NCI-H1436 treated with DMSO at 0.1 percent for 48 hours (cell line): ENCODE results near the gene ORAI2.
"Not testable (repeated sequence)": the region's sequence is repeated elsewhere in the genome, so short reads cannot be mapped to it uniquely, and the experiment has no call there.

ENCODE experiments used
- DNase-seq: peaks from one replicate; lab custom pipeline; 2025; lab: John Stamatoyannopoulos, UW

Gene ORAI2

GRCh38 chr7:102469972-102470825, 36.8 kb downstream of the ORAI2 start:
- no peak for DNase-seq

- DNase-seq = no peak
Observed at GRCh38 chr7:102471791-102472125, 38.4 kb downstream of the ORAI2 start.

- no peak for DNase-seq
Observed at GRCh38 chr7:102472126-102473041, 39.0 kb downstream of the ORAI2 start.

DNA sequence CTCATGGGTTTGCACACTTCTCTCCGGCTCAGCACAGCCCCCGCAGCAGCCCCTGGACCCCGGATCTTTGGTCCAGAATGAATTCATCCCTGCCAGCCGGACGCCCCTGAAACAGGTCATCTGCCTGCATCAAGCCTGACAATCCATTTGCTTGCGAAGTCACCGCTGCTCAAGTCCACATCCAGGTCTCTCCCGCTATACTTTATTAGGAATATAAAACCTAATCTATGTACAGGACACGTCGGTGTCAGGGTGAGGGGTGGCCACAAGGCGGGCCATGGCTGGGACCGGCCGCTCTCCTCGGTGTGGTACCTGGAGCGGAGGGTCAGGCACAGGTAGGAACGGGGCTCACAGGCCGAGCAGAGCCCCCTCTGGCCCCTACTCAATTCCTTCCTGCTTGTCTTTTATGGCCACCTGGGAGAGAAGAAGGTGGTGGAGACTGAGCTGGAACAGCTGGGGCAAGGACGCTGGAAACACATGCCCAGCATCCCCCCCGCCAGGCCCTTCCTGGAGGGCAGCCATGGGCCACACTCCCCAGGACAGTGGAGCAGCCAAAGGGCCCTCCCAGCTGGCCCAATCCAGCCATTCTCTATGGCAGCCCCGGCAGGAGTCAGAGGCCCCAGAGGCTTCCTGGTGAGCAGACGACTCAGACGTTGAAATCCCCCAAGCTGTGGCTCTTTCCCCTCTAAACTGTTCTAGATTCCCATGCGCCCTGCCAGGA, 40.1 kb downstream of the ORAI2 start:
- no peak for DNase-seq

DNA sequence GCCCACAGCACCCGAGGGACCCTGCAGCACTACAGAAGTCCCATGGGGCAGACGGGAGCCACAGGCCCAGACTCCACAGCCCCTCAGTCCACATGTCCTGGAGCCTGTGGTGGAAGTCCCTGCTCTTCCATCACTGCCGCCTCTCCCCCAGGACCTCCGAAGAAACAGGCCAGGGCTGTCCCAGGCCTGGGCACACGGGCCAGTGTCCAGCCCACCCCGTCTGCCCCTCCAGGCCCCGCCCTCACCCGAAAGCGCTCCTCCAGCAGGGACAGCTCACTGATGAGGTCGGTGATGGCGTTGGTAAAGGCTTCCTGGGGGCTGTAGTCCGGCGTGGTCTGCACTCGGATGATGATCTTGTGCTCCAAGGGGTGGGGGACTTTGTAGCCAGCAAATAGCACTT, 40.7 kb downstream of the ORAI2 start:
- not testable (repeated sequence) for DNase-seq

GRCh38 chr7:102474736-102475435, 41.5 kb downstream of the ORAI2 start:
- not testable (repeated sequence) for DNase-seq

- not testable (repeated sequence) for DNase-seq
Observed at GRCh38 chr7:102478314-102479208, 45.2 kb downstream of the ORAI2 start, which contains the start of gene POLR2J. POLR2J (minus strand) TSS chr7:102478922; CDS start chr7:102478860, 62 bp downstream.

DNA sequence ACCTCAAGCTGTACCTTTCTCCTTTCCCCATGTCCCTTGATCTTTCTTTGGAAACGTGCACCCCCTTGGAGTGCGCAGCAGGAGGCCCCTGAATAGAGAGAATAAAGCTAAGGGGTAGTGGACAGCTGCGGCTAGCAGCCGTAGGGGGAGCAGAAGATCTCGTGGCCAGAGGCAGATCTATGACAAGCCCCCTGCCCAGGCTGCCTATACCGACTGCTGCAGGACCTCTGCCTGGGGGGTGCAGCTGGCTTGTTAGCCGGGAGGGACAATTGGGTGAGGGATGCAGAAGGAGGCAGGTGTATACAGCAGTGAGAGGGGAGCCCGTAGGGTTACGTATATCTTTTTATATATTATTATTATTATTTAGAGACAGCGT, 45.8 kb downstream of the ORAI2 start:
- DNase-seq = not testable (repeated sequence)

DNA sequence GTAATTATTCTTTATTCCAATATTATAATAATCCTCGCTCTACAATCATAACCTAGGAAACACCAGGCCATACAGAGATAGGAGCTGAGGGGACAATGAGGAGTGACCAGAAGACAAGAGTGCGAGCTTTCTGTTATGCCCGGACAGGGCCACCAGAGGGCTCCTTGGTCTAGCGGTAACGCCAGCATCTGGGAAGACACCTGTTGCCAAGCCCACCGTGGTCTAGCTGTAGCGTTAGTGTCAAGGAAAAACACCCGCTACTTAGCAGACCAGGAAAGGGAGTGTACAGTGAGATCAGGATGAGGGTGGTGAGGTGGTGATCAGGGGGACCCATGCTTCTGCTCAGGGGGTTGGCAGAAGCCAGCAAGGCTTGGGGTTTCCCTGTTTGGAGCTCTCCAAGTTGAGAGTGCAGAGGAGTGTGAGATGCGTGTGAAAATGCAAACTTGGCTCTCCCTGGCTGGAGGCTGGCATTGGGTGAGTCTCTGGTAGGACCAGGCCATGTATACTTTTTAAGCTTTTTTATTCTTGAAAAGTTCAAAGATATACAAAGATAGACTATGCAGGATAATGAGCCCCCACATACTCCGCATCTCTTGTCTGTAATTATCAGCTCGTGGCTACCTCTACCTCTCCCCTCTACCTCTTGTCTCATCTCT, 46.7 kb downstream of the ORAI2 start:
- DNase-seq = not testable (repeated sequence)

DNA sequence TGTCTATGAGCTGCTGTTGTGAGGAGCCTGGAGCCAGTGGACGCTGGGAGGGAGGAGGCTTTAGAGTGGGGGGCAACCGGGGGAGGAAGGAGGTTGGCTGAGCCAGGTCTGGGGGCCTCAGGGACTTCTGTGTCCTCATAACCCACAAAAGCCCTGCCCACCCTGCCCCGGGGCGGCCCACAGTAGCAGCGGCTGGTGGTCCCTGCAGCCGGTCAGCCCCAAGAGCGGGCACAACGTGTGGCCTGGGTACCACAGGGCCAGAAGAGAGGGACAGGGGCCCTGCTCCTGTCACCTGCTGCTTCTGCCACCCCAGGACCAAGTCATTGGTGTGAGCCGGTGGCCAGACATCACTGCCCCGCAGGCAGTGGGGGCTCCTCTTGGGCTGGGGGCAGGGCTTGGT, 48.6 kb downstream of the ORAI2 start:
- DNase-seq = not testable (repeated sequence)

GRCh38 chr7:102484317-102484716, 50.9 kb downstream of the ORAI2 start:
- DNase-seq = not testable (repeated sequence)

DNA sequence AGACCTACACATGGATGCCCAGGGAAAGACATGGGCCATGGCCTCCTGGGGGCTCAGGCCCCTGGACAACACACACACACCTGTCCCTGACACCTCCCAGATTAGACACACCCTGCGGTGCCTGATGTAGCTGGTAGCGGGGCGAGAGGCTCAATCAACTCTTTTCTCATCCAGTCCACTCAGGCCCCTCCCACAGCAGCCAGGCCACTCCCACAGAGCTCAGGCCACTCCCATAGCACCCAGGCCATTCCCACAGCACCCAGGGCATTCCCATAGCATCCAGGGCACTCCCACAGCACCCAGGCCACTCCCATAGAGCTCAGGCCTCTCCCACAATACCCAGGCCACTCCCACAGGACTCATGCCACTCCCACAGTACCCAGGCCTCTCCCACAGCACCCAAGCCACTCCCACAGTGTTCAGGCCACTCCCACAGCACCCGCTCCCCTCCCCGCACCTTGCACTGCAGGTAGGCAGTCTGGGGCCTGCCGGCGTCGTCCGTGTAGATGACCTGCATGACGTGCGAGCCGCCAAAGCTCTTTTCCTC, 57.2 kb downstream of the ORAI2 start:
- DNase-seq = not testable (repeated sequence)

DNA sequence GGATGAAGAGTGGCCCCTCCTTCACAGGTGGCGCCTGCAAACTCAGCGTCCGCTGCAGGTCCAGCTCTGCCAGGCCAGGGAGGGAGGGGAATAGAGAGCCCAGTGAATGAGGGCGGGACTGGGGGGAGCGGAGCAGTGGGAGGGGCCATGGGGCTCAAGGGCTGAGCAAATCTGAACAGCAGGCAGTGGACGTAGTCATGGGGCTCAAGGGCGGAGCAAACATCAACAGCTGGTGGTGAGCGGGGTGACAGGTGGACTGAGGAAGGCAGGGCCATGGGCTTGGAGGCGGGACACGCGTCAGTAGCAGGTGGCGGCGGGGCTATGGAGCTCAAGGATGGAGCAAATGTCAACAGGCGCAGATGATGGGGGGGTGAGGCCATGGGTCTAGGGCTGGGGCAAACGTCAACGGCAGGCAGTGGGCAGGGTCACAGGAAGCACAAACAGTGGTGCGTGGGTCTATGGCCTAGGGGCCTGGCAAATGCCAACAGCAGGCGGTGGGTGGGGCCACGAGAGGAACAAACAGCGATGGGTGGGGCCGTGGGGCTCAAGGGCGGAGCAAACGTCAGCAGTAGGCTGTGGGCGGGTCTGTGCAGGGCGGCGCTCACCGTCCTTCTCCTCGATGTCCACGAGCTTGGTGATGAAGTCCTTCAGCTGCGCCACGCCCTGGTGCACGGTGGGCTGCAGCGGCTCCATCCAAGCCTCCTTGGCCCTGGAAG, 60.0 kb downstream of the ORAI2 start:
- not testable (repeated sequence) for DNase-seq

DNA sequence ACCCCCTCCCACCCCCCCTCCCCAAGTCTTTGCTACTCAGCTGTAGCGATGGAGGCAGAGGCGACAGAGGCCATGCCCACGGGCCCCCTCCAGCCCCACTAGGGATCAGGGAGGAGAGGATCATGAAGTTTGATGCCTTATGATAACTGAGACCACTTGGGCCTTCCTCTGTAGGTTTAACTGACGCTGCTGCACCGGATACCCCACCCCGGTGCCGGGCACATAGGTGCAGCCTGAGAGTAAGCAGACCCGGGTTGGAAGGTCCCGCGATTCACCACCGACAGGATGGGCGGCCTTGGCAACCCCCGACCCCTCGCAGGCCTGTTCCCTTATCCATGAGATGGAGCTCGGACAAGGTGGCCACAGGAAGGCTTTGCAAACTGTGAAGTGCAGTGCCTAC, 60.7 kb downstream of the ORAI2 start:
- DNase-seq = not testable (repeated sequence)

DNA sequence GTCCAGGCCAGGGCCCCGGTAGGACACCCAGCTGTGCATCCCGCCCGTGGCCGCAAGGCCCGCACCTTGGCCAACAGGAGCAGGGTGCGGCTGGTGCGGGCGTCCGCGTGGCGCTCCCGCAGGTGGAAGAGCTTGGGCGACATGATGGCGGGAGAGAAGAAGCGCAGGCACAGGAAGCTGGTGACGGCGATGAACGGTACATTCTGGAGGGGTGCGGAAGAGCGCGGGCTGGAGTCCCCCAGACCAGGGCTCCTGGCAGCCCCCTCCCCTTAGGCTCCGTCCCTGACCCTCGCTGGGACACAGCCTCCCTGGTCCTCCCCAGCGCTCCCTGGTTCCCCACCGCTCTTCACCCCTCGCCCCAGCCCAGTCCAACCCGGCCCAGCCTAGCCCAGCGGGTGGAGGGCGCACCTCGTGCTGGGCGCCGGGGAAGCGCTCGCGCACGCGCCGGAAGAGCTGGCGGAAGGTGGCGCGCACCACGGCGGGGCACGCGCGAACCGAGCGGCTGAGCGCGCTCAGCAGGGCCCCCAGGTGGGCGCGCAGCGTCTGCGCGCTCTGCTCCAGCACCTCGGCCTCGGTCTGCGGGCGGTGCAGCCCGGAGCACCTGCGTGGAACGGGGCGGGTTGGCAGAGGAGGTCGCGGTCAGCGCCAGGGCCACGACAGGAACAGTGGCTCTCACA, 61.2 kb downstream of the ORAI2 start:
- DNase-seq = not testable (repeated sequence)

GRCh38 chr7:102496861-102497260, 63.5 kb downstream of the ORAI2 start:
- not testable (repeated sequence) for DNase-seq

- not testable (repeated sequence) for DNase-seq
Observed at GRCh38 chr7:102497308-102497707, 63.9 kb downstream of the ORAI2 start.

GRCh38 chr7:102498321-102498720, 64.9 kb downstream of the ORAI2 start:
- DNase-seq = not testable (repeated sequence)
